ENCODE measurements around the gene SLC25A6. TPM values are rescaled to one million over a fixed set of nuclear protein-coding genes. Genes with fewer than 3 reads are reported as not detected.

Gene SLC25A6
- total RNA-seq, 1 donor from 2014 or later: 411 TPM

DNA sequence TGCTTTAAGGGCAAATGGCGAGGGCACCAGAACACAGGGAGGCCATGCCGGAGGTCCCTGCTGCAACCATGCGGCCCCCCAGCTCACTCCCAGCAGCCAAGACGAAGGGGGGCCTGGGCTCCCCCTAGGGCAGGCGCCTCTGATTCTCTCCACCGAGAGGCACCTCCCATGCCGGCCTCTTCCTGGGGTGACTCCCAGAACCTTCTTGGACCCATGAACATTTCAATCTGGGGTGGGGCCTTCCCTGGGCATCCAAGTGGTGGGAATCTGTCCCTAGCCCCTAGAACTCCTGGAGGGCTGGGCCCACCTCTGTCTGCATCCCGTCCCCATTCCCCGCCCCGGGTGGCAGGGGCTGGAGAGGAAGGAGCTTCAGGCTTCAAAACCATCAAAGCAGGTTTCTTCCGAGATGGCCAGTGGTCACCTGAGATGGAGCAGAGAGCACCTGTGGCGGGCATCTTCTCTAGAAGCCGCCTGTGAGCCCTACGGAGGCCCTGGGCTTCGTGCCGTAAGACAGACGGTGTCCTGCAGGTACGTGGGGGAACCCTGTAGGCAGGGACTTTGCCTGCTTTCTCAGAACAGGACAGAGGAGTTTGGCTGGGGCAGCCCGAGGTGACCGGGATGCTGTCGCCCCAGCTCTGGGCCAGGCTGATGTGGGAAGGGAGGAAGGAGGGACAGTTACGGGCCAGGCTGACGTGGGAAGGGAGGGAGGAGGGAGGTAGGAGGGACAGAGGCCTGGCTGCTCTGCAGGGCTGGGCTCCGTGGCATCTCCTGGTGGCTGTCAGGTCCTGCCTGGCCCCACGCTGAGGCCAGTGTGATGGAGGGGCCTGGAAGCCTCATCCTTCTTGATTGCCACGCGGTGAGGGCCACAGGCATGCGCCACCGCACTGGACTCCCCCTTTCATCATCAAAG, 6.8 kb upstream of the SLC25A6 start:
- Mint-ChIP-seq H3K9me3 (ENCODE audit: unreplicated experiment) (peaks cover 8% of the 10 kb centered on the region), H3K4me1 (ENCODE audit: low read depth, unreplicated experiment) (peaks cover 12% of the 10 kb centered on the region), H3K27ac (ENCODE audit: unreplicated experiment) (no peak overlapping the region), H3K27me3 (ENCODE audit: unreplicated experiment) (peaks cover 11% of the 10 kb centered on the region), H3K4me3 (ENCODE audit: unreplicated experiment) (no peak overlapping the region), H3K36me3 (ENCODE audit: unreplicated experiment) (no peaks in the 10 kb centered on the region)
- TF ChIP-seq, protein P1, sequence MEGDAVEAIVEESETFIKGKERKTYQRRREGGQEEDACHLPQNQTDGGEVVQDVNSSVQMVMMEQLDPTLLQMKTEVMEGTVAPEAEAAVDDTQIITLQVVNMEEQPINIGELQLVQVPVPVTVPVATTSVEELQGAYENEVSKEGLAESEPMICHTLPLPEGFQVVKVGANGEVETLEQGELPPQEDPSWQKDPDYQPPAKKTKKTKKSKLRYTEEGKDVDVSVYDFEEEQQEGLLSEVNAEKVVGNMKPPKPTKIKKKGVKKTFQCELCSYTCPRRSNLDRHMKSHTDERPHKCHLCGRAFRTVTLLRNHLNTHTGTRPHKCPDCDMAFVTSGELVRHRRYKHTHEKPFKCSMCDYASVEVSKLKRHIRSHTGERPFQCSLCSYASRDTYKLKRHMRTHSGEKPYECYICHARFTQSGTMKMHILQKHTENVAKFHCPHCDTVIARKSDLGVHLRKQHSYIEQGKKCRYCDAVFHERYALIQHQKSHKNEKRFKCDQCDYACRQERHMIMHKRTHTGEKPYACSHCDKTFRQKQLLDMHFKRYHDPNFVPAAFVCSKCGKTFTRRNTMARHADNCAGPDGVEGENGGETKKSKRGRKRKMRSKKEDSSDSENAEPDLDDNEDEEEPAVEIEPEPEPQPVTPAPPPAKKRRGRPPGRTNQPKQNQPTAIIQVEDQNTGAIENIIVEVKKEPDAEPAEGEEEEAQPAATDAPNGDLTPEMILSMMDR (IDR thresholded peaks at IDR 0.05; ENCODE audit: partially characterized antibody, unreplicated experiment): no peak
- DNase-seq: peak; percentile 10

DNA sequence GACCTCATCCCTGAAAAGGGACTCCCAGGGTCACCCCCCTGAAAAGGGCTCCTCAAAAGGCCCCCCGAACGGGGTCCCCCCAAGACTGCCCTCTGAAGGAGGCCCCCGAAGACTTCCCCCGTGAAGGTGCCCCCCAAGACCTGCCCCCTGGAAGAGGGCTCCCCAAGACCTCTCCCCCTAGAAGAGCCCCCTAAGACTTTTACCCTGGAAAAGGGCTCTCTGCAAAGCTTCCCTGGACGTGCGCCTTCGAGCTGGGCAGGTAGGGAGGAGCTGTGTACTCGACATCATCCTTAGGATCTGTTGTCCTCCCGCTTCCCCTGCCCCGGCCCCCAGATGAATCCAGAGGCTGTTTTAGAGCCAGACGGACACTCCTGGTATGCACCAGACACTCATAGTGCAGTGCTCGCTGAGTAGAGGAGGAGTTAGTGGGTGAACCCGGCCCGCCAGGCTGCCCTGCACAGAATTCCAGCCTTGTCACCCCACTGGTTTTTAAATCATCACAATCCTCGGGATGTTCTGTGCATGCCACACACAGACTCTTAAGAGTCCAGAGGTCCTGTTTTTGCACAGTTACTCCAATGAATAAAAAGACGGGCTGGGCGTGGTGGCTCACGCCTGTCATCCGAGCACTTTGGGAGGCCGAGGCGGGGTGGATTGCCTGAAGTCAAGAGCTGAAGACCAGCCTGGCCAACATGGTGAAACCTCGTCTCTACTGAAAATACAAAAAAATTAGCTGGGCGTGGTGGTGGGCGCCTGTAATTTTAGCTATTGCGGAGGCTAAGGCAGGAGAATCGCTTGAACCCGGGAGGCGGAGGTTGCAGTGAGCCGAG, 5.7 kb upstream of the SLC25A6 start:
- H3K4me1 Mint-ChIP-seq (ENCODE audit: low read depth, unreplicated experiment): peaks cover 12% of the 10 kb centered on the region
- TF ChIP-seq, protein P1 (IDR thresholded peaks at IDR 0.05; ENCODE audit: partially characterized antibody, unreplicated experiment): no peak
- no peak overlapping the region for H3K27ac Mint-ChIP-seq (ENCODE audit: unreplicated experiment)
- DNase-seq: peak; percentile 5
- H3K9me3 Mint-ChIP-seq (ENCODE audit: unreplicated experiment): peaks cover 16% of the 10 kb centered on the region
- peaks cover 16% of the 10 kb centered on the region for H3K27me3 Mint-ChIP-seq (ENCODE audit: unreplicated experiment)
- no peak overlapping the region for H3K4me3 Mint-ChIP-seq (ENCODE audit: unreplicated experiment)
- no peaks in the 10 kb centered on the region for H3K36me3 Mint-ChIP-seq (ENCODE audit: unreplicated experiment)

DNA sequence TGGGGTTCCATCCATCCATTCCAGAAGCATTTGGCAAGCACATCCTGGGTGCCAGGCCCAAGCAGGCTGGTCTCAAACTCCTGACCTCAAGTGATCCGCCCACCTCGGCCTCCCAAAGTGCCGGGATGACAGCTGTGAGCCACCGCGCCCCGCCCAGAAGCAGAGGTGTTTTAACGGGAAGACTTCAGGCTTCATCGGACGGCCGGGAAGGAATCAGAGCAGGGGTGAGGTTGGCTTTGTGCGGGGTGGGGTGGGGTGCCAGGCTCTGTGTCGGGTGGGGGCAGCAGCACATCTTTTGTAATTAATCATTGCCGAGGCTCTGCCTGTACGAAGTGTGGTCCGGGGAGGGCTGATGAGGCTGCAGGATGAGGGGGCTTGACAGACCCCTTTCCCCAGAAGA, 5.1 kb upstream of the SLC25A6 start:
- Mint-ChIP-seq H3K4me3 (ENCODE audit: unreplicated experiment) (no peak overlapping the region), H3K36me3 (ENCODE audit: unreplicated experiment) (no peaks in the 10 kb centered on the region), H3K9me3 (ENCODE audit: unreplicated experiment) (peaks cover 16% of the 10 kb centered on the region), H3K27me3 (ENCODE audit: unreplicated experiment) (peaks cover 16% of the 10 kb centered on the region), H3K4me1 (ENCODE audit: low read depth, unreplicated experiment) (peaks cover 12% of the 10 kb centered on the region), H3K27ac (ENCODE audit: unreplicated experiment) (peak overlapping the region; percentile 72)
- peak; percentile 5 for DNase-seq
- TF ChIP-seq, protein P1 (IDR thresholded peaks at IDR 0.05; ENCODE audit: partially characterized antibody, unreplicated experiment): no peak

DNA sequence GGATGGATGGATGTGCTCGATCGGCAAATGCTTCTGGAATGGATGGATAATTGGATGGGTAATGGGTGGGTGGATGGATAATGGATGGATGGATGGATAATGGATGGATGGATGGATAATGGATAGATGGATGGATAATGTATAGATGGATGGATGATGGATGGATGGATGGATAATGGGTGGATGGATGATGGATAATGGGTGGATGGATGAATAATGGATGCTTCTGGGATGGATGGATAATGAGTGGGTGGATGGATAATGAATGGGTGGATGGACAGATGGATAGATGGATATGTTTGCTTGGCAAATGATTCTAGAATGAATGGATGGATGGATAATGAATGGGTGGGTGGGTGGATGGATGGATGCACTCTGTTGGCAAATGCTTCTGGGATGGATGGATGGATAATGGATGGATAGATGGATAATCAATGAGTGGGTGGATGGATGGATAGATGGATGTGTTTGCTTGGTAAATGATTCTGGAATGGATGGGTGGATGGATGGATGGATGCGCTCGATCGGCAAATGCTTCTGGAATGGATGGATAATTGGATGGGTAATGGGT, 3.8 kb upstream of the SLC25A6 start:
- H3K36me3 Mint-ChIP-seq (ENCODE audit: unreplicated experiment): no peaks in the 10 kb centered on the region

More for the DNA sequence above, 3.8 kb upstream of the SLC25A6 start:
- DNase-seq: no peak
- H3K4me3 Mint-ChIP-seq (ENCODE audit: unreplicated experiment): peak overlapping the region; percentile 7
- peaks cover 12% of the 10 kb centered on the region for H3K4me1 Mint-ChIP-seq (ENCODE audit: low read depth, unreplicated experiment)
- TF ChIP-seq, protein P1 (IDR thresholded peaks at IDR 0.05; ENCODE audit: partially characterized antibody, unreplicated experiment): no peak
- H3K9me3 Mint-ChIP-seq (ENCODE audit: unreplicated experiment): peaks cover 21% of the 10 kb centered on the region
- H3K27ac Mint-ChIP-seq (ENCODE audit: unreplicated experiment): peak overlapping the region; percentile 40
- peaks cover 16% of the 10 kb centered on the region for H3K27me3 Mint-ChIP-seq (ENCODE audit: unreplicated experiment)

Measured in glutamatergic neuron (in vitro differentiated cells).